Peyer's patch (tissue), 4 donors: Measurements from ENCODE around the gene RAPGEF5. TPM values are rescaled to one million over a fixed set of nuclear protein-coding genes. Genes with fewer than 3 reads are reported as not detected.

Experiments used
- DNase-seq, 3 donors: peaks; one replicate each; pipeline ENCODE4 v3.0.0-alpha.2; 2017 to 2019
- H3K27ac ChIP-seq, 4 donors: fragments of 200-600 bp; sonication (generic); one replicate each; pipeline ENCODE4 v1.5.1; 2016 to 2019
- H3K27me3 ChIP-seq, 2 donors: fragments of 200-600 bp; sonication (generic); one replicate each; pipeline ENCODE4 v1.5.1; 2019
- H3K36me3 ChIP-seq, 3 donors: fragments of 200-600 bp; sonication (generic); one replicate each; pipeline ENCODE4 v1.5.1; 2016 to 2019
- H3K4me1 ChIP-seq, 4 donors: fragments of 200-600 bp; sonication (generic); one replicate each; pipeline ENCODE4 v1.5.1; 2016 to 2019
- H3K4me3 ChIP-seq, 4 donors: fragments of 200-600 bp; sonication (generic); 1 replicate in 3 of 4; 2 replicates in 1 of 4; pipeline ENCODE4 v1.5.1; 2016 to 2019; ENCODE audit warnings: mild to moderate bottlenecking in 1 of 4
- H3K9me3 ChIP-seq, 4 donors: fragments of 200-600 bp; sonication (generic); one replicate each; pipeline ENCODE4 v1.5.1; 2016 to 2019; ENCODE audit warnings: mild to moderate bottlenecking in 1 of 4
- CTCF ChIP-seq, 6 experiments: fragments of 450-650 bp in 4 of 6; fragments of 200-600 bp in 2 of 6; sonication (generic) in 1 of 6; IDR thresholded peaks; one replicate each; pipeline ENCODE4 v1.5.1; 2017 to 2019; ENCODE audit warnings: antibody characterized with exemption in 6 of 6, mild to moderate bottlenecking in 3 of 6, moderate library complexity in 1 of 6
- POLR2A ChIP-seq, 2 donors: fragments of 450-650 bp; IDR thresholded peaks; one replicate each; pipeline ENCODE4 v1.5.1; 2017; ENCODE audit warnings: antibody characterized with exemption in 2 of 2, mild to moderate bottlenecking in 2 of 2, moderate library complexity in 2 of 2
- total RNA-seq, 4 donors: library from RNA; depleted of rRNA; stranded (reverse); fragments of >200 nt; gene quantifications; one replicate each; pipeline ENCODE4 v1.1.0, GENCODE V29; 2016

RAPGEF5 gene
- total RNA-seq, 4 donors from 2014 or later: 92.8 to 144 (median 111) TPM

- Histone ChIP-seq H3K4me3 (no peak overlapping the region), H3K27me3 (no peaks in the 10 kb centered on the region), H3K36me3 (peaks cover 0 to 45% (median 0%) of the 10 kb centered on the region in 3 donors), H3K9me3 (no peaks in the 10 kb centered on the region), H3K4me1 (no peaks in the 10 kb centered on the region), H3K27ac (no peak overlapping the region)
- no peak for DNase-seq
- no peak for TF ChIP-seq POLR2A (IDR thresholded peaks at IDR 0.05)
- TF ChIP-seq CTCF (IDR thresholded peaks at IDR 0.05): no peak
Measured at GRCh38 chr7:22137466-22137865, 219.5 kb downstream of the RAPGEF5 start.

DNA sequence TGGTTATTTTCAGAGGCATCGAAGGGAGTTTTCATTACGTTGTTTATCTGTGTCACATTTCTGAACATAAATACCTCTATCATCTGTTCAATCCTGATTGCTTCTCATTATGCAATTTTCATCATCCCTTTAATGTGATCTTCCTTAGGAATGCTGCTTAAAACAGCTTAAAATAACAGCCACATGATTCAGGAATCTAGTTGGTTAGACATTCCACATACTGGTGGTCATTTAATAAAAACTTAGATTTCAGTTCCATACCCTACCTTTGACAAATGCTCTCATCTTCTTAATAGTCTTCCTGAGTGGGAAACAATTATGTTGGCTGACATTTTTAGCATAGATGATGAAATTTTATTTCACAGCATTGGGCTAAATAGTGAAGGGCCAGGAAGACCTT, 219.9 kb downstream of the RAPGEF5 start:
- no peaks in the 10 kb centered on the region for H3K27me3 ChIP-seq
- H3K36me3 ChIP-seq: peaks cover 0 to 43% (median 0%) of the 10 kb centered on the region in 3 donors
- DNase-seq: no peak
- H3K9me3 ChIP-seq: no peaks in the 10 kb centered on the region
- no peak overlapping the region for H3K27ac ChIP-seq
- no peaks in the 10 kb centered on the region for H3K4me1 ChIP-seq
- no peak overlapping the region for H3K4me3 ChIP-seq
- TF ChIP-seq POLR2A (IDR thresholded peaks at IDR 0.05) (no peak), CTCF (IDR thresholded peaks at IDR 0.05) (no peak)

DNA sequence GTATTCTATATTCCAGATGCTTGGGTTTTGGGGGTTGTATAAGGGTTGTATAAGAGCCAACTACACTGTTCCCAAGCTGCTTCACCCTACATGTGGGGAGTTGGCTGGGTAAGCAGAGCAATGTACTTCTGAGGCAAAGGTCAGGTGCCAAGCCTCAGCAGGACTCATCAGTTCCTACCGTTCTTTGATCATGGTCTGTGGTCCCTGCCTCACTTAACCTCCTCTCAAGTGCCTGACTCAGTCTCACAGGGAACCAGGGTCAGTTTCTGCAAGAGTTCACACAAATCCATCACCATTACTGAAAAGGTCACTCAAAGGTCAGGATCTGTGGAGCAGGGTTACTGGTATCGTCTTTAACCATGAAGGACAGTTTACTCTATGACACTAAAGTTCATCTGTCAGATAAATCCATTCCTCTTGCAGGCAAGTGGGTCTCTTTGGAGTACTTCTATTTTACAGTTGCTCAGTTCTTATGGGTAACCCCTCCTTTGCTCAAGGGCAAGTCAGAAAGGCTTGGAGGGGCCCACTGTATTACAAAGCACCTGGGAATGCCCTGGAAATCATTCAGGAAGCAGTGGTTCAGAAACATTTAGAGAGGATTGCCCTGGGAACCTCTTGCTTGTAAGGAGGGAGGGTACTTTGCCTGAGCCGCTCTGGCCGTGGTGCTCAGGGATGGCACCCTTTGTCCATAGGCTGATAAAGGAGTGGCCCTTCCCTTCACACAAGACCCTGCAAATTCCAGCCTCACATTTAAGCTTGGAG, 227.0 kb downstream of the RAPGEF5 start:
- Histone ChIP-seq H3K27me3 (no peaks in the 10 kb centered on the region), H3K27ac (no peak overlapping the region), H3K9me3 (no peaks in the 10 kb centered on the region), H3K4me1 (no peaks in the 10 kb centered on the region), H3K36me3 (peaks cover 0 to 45% (median 0%) of the 10 kb centered on the region in 3 donors), H3K4me3 (no peak overlapping the region)
- no peak for DNase-seq
- TF ChIP-seq POLR2A (IDR thresholded peaks at IDR 0.05): no peak
- no peak for TF ChIP-seq CTCF (IDR thresholded peaks at IDR 0.05)

GRCh38 chr7:22129166-22129565, 227.8 kb downstream of the RAPGEF5 start:
- Histone ChIP-seq H3K27me3 (no peaks in the 10 kb centered on the region), H3K4me3 (no peak overlapping the region)
- TF ChIP-seq POLR2A (IDR thresholded peaks at IDR 0.05): no peak
- TF ChIP-seq CTCF (IDR thresholded peaks at IDR 0.05): no peak

DNA sequence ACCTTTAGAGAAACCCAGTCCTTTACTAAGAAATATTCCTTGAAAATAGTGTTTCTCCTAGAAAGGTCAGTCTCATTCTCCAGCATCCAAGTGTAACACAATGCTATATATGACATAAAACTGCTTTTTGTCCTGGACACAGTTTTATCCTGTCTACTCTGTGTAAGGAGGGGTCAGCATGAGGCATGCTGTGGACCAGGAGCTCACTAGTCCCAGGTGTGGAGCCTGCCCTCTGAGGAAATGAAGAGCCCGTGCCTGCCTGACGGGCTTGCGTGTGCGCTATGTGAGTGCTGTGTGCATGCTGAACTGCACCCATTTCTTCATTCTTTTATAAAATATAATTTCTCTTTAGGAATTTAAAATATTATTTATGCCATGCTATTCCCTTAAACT, 228.4 kb downstream of the RAPGEF5 start:
- Histone ChIP-seq H3K4me3 (no peak overlapping the region), H3K9me3 (no peaks in the 10 kb centered on the region), H3K36me3 (peaks cover 0 to 46% (median 0%) of the 10 kb centered on the region in 3 donors), H3K27ac (no peak overlapping the region), H3K27me3 (no peaks in the 10 kb centered on the region), H3K4me1 (no peaks in the 10 kb centered on the region)
- DNase-seq: no peak
- TF ChIP-seq POLR2A (IDR thresholded peaks at IDR 0.05) (no peak), CTCF (IDR thresholded peaks at IDR 0.05) (no peak)

More at GRCh38 chr7:22129166-22129565, 227.8 kb downstream of the RAPGEF5 start:
- no peak overlapping the region for H3K27ac ChIP-seq
- H3K9me3 ChIP-seq: no peaks in the 10 kb centered on the region
- no peak for DNase-seq
- no peaks in the 10 kb centered on the region for H3K4me1 ChIP-seq
- H3K36me3 ChIP-seq: peaks cover 0 to 45% (median 0%) of the 10 kb centered on the region in 3 donors
